NCI-H2029 (cell line): ENCODE results near the gene KRT4.

ENCODE experiments used
- DNase-seq: peaks from one replicate; lab custom pipeline; 2025; lab: John Stamatoyannopoulos, UW

Gene KRT4

GRCh38 chr12:52836491-52837412 is 22.8 kb upstream of the KRT4 start:
- no peak for DNase-seq

GRCh38 chr12:52836042-52836466 is 22.1 kb upstream of the KRT4 start:
- DNase-seq, result no peak

GRCh38 chr12:52835271-52836041 is 21.5 kb upstream of the KRT4 start:
- DNase-seq, result no peak

DNA sequence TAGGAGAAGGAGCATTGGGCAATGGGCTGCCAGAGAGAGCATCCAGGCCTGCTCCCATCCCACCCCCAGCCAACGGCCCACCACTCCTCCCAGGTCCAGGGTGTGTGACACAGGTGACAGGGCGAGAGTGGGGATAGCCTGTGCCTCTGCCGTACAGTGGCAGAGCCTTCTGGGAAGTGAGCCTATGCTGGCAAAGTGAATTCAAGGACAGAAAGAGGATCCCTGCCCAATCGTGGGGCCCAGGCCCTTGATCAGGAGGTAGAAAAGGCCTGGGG is 20.7 kb upstream of the KRT4 start:
- no peak for DNase-seq

DNA sequence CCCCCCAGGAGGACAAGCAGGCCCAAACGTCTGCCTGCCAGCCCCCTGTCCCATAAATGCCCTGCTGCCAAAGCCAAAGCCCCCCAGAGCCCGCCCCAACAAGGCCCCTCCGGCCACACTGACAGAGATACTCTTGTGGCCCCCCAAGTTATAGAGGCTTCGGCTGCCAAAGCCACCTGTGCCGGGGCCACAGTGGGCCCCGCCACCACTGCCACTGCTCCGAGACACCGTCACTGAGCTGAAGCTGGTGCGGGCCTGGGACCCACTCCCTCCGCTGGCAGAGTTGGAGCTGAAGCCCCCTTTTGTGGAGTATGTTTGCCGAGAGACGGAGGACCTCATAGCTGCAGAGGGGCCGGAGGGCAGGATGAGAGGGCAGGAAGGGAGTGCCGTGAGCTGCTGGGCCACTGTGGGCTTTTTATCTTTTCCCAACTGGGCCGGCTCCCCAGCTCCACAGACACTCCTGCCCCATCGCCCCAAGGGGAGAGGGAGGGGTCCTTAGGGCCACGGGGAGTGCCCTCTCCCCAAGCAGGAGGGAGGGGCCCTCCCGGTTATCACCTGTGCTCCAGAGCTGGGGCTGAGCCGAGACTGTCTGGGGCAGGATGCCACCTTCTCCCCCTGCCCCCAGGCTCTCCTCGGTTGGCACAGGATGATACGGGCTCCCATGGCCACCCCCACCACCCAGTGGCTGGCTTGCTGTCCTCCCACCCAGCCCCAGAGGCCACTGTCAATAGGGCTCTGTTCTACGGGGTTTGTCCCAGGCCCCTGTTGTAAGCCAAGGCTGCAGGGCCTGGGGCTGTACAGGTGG is 20.2 kb upstream of the KRT4 start, which contains the start of gene KRT79:
Gene KRT79 (minus strand): TSS at position 390 of the 805 bp plus-strand sequence. CDS start 51 bp downstream, at position 339.
- no peak for DNase-seq

DNA sequence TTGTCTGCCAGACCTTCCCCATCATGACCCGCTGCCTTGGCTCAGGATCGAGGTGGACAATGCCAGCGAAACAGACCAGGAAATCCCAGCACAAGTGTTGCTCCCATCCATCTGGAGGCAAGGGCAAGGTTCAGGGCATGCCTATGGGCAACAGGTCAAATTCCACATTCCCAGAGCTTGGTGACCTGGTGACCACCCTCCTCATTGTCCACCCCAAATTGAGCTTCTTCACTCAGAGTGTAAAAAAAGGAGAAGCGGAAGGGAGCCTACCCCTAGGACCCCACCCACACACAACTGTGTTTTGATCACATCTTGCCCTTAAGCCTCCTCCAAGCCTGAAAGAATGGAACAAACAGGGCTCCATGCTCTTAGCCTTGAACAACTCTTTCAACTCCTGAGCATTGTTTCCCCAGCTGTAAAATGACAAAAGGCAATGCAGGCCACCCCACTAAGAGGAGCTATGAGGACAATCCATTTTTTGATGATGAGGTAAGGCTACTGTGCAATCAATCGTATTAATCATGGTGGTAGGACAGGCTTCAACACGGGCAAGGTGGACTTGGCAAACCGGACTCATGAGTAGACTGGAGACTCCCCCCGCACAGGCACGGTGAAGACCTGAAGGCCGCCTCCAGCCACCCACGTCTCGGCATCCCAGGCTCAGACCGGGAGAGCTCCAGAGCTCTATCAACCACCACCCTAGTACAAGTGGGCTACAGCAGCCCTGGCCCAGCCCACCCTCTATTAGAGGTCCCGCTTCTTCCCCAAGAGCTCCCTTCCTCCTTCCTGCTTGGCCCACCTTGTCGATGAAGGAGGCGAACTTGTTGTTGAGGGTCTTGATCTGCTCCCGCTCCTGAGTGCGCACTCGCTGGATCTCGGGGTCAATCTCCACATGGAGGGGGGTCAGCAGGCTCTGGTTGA is 19.3 kb upstream of the KRT4 start:
- no peak for DNase-seq

- no peak for DNase-seq
Measured at GRCh38 chr12:52832451-52832850, 18.5 kb upstream of the KRT4 start.

DNA sequence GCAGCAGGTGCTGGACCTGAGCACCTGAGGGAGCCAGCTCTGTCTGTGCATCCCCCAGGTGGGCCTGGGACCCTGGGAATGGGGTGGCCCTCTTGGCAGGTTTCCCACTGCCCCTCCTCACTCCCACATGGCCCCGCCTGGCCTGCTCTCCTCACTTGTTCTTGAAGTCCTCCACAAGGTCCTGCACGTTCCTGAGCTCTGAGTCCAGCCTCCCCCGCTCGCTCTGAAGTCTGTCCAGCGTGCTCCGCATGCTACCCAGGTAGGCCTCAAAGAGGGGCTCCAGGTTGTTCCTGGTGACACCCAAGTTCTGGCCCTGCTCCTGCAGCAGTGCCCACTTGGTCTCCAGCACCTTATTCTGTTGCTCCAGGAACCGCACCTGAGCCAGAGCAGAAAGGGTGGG is 17.3 kb upstream of the KRT4 start:
- DNase-seq, result no peak

- DNase-seq, result no peak
Measured at GRCh38 chr12:52829986-52830770, 16.3 kb upstream of the KRT4 start.

GRCh38 chr12:52828591-52829021 is 14.7 kb upstream of the KRT4 start:
- no peak for DNase-seq

DNA sequence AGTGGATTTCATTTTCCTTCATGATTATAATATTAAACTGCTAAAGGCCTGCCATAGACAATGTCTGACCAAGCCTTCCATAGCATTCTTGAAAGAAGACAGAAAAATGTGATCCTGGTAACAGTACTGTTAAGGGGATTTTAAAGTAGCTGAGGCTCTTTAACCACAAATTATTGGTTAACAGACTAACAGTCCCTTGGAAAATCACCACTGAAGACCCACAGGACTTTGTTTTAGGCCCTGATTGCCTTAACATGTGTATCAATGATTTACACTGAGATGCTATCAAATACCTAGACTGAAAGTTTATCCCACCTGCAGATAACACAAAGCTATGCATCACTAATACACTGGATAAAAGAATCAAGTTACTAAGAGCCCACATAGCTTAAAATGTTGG is 14.2 kb upstream of the KRT4 start:
- no peak for DNase-seq

GRCh38 chr12:52827499-52828090 is 13.7 kb upstream of the KRT4 start:
- DNase-seq, result no peak

DNA sequence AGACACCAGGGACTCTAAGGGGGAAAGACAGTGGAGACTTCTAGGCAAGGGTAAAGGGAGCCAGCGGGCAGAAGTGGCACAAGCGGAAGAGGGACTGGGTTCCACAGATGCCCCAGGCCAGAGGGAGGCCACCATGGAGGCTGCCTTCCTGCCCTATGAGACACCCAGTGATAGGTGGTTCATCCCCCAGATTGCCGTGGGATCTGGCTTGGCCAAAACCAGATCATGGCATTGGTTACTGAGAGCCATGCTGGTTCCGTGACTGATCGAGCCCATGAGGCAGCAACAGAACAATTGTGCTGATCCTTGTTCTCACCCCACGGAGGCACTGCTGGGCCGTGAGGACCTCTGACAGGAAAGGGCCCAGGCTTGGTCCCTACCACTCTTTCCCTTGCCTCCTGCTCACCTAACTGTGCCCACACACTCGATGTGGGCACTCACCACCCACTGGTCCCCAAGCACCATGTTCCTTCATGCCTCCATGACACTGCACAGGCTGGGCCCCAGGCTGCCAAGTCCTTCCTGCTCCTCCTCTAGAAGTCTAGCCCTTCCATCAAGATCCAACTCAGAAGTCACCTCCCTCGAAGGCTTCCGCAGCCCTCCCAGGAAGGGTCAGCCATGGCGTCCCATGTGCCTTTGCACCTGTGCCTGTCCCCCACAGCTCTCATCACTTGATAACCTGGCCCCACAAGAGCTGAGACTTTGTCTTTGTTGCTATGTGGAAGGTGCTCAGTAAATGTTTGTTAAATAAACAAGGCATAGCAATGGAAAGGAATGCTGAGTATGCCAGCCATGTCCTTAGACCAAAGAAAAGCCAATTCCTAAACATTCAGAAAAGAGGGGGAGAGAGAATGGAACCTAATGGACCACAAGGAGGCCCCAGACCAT is 12.9 kb upstream of the KRT4 start:
- no peak for DNase-seq

DNA sequence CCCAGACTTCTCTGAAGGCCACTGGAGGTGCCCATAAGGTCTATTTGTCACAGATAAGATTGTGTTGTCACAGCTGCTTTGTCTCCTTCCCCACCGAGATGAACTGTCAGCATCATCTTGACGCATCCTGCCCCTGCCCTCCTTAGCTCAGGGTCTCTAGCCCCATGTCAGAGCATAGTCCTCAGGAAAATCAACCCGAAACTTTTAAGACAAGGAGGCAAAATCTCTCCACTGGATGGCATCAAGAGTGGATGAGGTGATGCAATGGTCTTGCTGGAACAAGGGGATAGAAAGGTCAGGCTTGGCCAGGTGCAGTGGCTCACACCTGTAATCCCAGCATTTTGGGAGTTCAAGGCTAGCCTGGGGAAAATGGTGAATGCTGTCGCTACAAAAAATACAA is 12.0 kb upstream of the KRT4 start:
- no peak for DNase-seq

- DNase-seq, result no peak
Measured at GRCh38 chr12:52824741-52825410, 11.0 kb upstream of the KRT4 start.

- DNase-seq, result no peak
Measured at GRCh38 chr12:52823761-52824450, 10.0 kb upstream of the KRT4 start.

- no peak for DNase-seq
Measured at GRCh38 chr12:52822771-52823510, 9.0 kb upstream of the KRT4 start.
